Glutamatergic neuron (in vitro differentiated cells): ENCODE results near the gene FAM149A. TPM values are rescaled to one million over a fixed set of nuclear protein-coding genes. Genes with fewer than 3 reads are reported as not detected.

Experiments
- DNase-seq: peaks from one replicate; pipeline ENCODE4 v3.0.0; 2022
- H3K27ac Mint-ChIP-seq: one replicate; pipeline ENCODE4 v1.8.0; 2020; ENCODE audit warnings: mild to moderate bottlenecking, mixed read lengths, inconsistent platforms; ENCODE audit not compliant: unreplicated experiment
- H3K27me3 Mint-ChIP-seq: one replicate; pipeline ENCODE4 v1.8.0; 2020; ENCODE audit warnings: mild to moderate bottlenecking, moderate library complexity, mixed read lengths, inconsistent platforms; ENCODE audit not compliant: unreplicated experiment
- H3K36me3 Mint-ChIP-seq: one replicate; pipeline ENCODE4 v1.8.0; 2020; ENCODE audit warnings: mild to moderate bottlenecking, mixed read lengths, inconsistent platforms; ENCODE audit not compliant: unreplicated experiment
- H3K4me1 Mint-ChIP-seq: one replicate; pipeline ENCODE4 v1.8.0; 2020; ENCODE audit warnings: mild to moderate bottlenecking, low read depth, mixed read lengths, inconsistent platforms; ENCODE audit not compliant: unreplicated experiment
- H3K4me3 Mint-ChIP-seq: one replicate; pipeline ENCODE4 v1.8.0; 2020; ENCODE audit warnings: mild to moderate bottlenecking, mixed read lengths, inconsistent platforms; ENCODE audit not compliant: unreplicated experiment
- H3K9me3 Mint-ChIP-seq: one replicate; pipeline ENCODE4 v1.8.0; 2020; ENCODE audit warnings: mild to moderate bottlenecking, moderate library complexity, mixed read lengths, inconsistent platforms; ENCODE audit not compliant: unreplicated experiment
- total RNA-seq: library from RNA; stranded (reverse); fragmentation: NEBNext Ultra II Directional; extraction: Animal tissue kit (Norgen Biotek cat#: 25700); gene quantifications from one replicate; pipeline ENCODE4 v1.2.1, GENCODE V29; 2021; ENCODE audit not compliant: unreplicated experiment
- TF ChIP-seq, protein P1 (sequence below): fragments of 200-600 bp; sonication (generic); IDR thresholded peaks from one replicate; pipeline ENCODE4 v1.5.0; 2021; ENCODE audit not compliant: partially characterized antibody, unreplicated experiment

The FAM149A gene
- total RNA-seq, 1 donor from 2014 or later: 6.8 TPM

DNA sequence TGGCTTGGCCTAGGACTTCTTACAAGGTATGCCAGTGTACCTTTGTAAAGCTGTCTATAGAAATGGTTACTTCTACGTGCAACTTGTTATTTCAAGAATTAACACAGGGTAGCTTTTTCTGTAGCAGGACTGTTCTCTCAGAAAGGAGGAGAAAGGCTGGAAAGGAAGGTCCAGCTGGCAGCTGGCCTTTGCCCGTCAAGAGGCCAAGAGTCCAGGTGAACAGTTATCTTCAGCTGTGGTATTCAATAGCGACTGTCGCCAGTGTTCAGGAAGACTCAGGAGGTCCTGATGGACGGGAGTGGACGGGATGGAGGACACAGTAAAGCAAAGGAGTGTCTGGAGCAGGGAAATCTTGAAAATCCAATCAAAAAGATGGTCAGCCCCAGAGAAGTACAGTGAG is 91.6 kb downstream of the FAM149A start:
- H3K4me3 Mint-ChIP-seq: no peak overlapping the region
- peaks cover 9% of the 10 kb centered on the region for H3K9me3 Mint-ChIP-seq
- H3K36me3 Mint-ChIP-seq: no peaks in the 10 kb centered on the region
- no peak overlapping the region for H3K27ac Mint-ChIP-seq
- H3K4me1 Mint-ChIP-seq: peaks cover 13% of the 10 kb centered on the region
- peaks cover 7% of the 10 kb centered on the region for H3K27me3 Mint-ChIP-seq
- no peak for DNase-seq
- TF ChIP-seq, protein P1, sequence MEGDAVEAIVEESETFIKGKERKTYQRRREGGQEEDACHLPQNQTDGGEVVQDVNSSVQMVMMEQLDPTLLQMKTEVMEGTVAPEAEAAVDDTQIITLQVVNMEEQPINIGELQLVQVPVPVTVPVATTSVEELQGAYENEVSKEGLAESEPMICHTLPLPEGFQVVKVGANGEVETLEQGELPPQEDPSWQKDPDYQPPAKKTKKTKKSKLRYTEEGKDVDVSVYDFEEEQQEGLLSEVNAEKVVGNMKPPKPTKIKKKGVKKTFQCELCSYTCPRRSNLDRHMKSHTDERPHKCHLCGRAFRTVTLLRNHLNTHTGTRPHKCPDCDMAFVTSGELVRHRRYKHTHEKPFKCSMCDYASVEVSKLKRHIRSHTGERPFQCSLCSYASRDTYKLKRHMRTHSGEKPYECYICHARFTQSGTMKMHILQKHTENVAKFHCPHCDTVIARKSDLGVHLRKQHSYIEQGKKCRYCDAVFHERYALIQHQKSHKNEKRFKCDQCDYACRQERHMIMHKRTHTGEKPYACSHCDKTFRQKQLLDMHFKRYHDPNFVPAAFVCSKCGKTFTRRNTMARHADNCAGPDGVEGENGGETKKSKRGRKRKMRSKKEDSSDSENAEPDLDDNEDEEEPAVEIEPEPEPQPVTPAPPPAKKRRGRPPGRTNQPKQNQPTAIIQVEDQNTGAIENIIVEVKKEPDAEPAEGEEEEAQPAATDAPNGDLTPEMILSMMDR: no peak

DNA sequence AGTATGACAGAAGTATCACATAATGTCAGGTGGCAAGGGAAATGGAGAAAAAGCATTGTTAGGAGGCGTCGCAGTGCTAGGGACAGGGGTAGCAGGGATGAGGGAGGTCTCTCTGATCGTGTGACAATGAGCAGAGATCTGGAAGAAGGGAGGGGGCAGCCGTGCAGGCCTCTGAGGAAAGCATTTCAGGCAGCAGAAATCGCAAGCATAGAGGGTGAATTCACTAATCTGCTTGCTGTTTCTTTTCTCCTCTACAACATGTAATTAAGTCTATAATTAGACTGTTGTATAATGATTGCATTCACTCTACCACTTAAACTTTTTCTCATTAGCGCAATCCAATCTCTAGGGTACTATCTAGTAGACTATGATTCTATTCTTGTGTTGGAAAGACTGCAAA is 96.0 kb downstream of the FAM149A start:
- no peaks in the 10 kb centered on the region for H3K36me3 Mint-ChIP-seq
- H3K4me3 Mint-ChIP-seq: no peak overlapping the region
- no peak overlapping the region for H3K27ac Mint-ChIP-seq
- peaks cover 3% of the 10 kb centered on the region for H3K9me3 Mint-ChIP-seq
- H3K27me3 Mint-ChIP-seq: peaks cover 3% of the 10 kb centered on the region
- H3K4me1 Mint-ChIP-seq: peaks cover 3% of the 10 kb centered on the region
- TF ChIP-seq, protein P1: no peak
- DNase-seq: no peak

DNA sequence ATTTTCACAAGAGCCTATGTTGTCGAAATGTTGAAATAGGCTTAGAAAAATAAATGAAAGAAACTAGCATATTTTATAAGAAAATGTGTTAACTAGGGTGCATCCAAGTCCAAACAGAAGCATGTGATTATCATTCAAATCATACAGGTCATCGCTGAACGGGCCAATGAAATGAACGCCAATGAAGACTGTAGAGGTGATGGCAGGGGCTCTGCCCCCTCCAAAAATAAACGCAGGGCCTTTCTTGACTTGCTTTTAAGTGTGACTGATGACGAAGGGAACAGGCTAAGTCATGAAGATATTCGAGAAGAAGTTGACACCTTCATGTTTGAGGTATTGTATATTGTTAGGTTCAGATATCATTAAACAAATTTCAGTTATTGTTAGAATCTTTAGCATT is 96.5 kb downstream of the FAM149A start:
- TF ChIP-seq, protein P1: no peak
- Mint-ChIP-seq H3K4me1 (peaks cover 3% of the 10 kb centered on the region), H3K9me3 (peaks cover 3% of the 10 kb centered on the region)

DNA sequence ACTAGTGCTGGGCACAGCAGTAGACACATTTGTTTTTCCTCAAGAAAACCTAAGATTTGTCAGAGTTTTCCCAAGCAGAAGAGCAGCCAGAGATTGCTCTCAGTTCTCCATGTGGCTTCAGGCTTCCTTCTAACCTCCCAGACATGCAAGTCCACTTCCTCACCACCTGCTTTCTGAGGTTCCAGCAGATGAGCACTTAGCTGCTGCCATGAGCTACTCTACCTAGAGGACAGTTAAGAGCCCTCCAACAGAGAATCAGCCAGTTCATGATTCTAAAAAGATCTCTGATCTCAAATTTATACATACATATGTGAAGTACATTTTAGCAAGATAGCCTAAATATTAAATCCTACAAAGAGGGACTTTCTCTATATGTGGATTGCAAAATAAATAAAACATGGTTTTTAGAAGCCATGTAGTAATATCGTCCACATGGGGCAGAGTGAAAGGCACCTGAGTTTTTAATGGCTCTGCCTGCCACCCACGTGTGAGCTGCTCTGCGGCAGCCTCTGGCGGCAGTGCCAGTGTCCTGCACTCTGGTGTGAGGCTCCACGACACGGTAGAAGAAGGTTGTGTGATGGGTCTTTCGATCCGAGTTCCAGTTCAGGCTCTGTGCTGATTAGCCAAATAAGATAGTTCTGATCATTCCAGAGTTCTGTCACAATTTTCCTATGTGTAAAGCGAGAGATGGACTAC is 97.2 kb downstream of the FAM149A start:
- H3K27ac Mint-ChIP-seq: no peak overlapping the region
- H3K4me3 Mint-ChIP-seq: no peak overlapping the region
- peaks cover 3% of the 10 kb centered on the region for H3K9me3 Mint-ChIP-seq
- TF ChIP-seq, protein P1: peak; percentile 28
- peaks cover 5% of the 10 kb centered on the region for H3K27me3 Mint-ChIP-seq
- H3K36me3 Mint-ChIP-seq: no peaks in the 10 kb centered on the region
- DNase-seq: peak; percentile 40
- H3K4me1 Mint-ChIP-seq: peaks cover 3% of the 10 kb centered on the region

More for the DNA sequence above, 96.5 kb downstream of the FAM149A start:
- Mint-ChIP-seq H3K36me3 (no peaks in the 10 kb centered on the region), H3K27me3 (peaks cover 3% of the 10 kb centered on the region), H3K27ac (no peak overlapping the region), H3K4me3 (no peak overlapping the region)
- DNase-seq: no peak

DNA sequence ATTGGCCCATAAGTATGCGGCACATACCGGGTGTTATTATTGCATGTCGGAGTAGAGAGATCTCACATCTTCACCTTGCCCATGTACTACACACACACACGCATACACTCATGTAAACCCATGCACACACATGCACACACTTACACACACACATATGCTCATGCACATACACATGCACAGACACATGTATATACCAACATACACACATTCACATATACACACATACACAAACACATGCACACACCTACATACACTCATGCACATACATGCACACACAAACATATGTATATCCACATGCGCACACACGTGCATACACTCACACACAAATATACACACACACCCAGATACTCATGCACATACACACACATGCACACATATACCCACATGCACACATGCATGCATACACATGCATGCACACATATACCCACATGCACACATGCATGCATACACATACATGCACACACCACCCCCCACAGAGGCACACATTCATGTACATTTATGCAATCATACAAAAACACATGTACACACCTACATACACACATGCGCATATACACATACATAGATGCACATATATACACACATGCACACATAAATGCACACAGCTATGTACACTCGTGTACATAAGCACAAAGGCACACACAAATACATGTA is 98.1 kb downstream of the FAM149A start:
- no peak for DNase-seq
- peaks cover 3% of the 10 kb centered on the region for H3K9me3 Mint-ChIP-seq
- H3K36me3 Mint-ChIP-seq: no peaks in the 10 kb centered on the region
- TF ChIP-seq, protein P1: no peak
- H3K4me3 Mint-ChIP-seq: no peak overlapping the region
- no peak overlapping the region for H3K27ac Mint-ChIP-seq
- peaks cover 5% of the 10 kb centered on the region for H3K27me3 Mint-ChIP-seq
- H3K4me1 Mint-ChIP-seq: peaks cover 3% of the 10 kb centered on the region
